Mammary epithelial cell (primary cell): ENCODE results near the gene CHN2.

Experiments
- EZH2 ChIP-seq: IDR thresholded peaks from 2 replicates; pipeline ENCODE4 v1.6.1; 2012; ENCODE audit warnings: low read length, inconsistent platforms, borderline replicate concordance
- TF ChIP-seq, protein P1 (sequence below), 2 donors: IDR thresholded peaks in 1 of 2; conservative IDR thresholded peaks in 1 of 2; 2 replicates each; pipeline ENCODE4 v1.5.1; 2011 to 2012; ENCODE audit warnings: inconsistent platforms in 2 of 2, low read length in 2 of 2, mild to moderate bottlenecking in 2 of 2, control low read depth in 1 of 2, low read depth in 1 of 2; ENCODE audit not compliant: insufficient read depth in 1 of 2; ENCODE audit errors: extremely low read depth in 1 of 2

GRCh38 chr7:29424295-29424983 is 229.9 kb downstream of the CHN2 start:
- TF ChIP-seq, protein P1, sequence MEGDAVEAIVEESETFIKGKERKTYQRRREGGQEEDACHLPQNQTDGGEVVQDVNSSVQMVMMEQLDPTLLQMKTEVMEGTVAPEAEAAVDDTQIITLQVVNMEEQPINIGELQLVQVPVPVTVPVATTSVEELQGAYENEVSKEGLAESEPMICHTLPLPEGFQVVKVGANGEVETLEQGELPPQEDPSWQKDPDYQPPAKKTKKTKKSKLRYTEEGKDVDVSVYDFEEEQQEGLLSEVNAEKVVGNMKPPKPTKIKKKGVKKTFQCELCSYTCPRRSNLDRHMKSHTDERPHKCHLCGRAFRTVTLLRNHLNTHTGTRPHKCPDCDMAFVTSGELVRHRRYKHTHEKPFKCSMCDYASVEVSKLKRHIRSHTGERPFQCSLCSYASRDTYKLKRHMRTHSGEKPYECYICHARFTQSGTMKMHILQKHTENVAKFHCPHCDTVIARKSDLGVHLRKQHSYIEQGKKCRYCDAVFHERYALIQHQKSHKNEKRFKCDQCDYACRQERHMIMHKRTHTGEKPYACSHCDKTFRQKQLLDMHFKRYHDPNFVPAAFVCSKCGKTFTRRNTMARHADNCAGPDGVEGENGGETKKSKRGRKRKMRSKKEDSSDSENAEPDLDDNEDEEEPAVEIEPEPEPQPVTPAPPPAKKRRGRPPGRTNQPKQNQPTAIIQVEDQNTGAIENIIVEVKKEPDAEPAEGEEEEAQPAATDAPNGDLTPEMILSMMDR (conservative IDR thresholded peaks at IDR 0.05 in 1 of 2, IDR thresholded peaks at IDR 0.05 in 1 of 2; ENCODE audit: extremely low read depth in 1 of 2, insufficient read depth in 1 of 2, low read depth in 1 of 2, low read length in 2 of 2): no peak
- TF ChIP-seq EZH2: no peak
